SK-N-SH treated with all-trans-retinoic acid at 6 μM for 48 hours (cell line): Measurements from ENCODE around the gene TTC29.

Experiments
- ARNTL ChIP-seq: fragments of 450-650 bp; formaldehyde crosslinking; IDR thresholded peaks from 2 replicates; pipeline ENCODE4 v1.5.0; 2020; ENCODE audit warnings: low read depth, mild to moderate bottlenecking, moderate library complexity, borderline replicate concordance
- BACH2 ChIP-seq: fragments of 250-450 bp; sonication (Bioruptor Pico); IDR thresholded peaks from 2 replicates; pipeline ENCODE4 v1.9.0; 2021; ENCODE audit warnings: mild to moderate bottlenecking, borderline replicate concordance
- CREB5 ChIP-seq: fragments of 250-450 bp; sonication (Bioruptor Pico); IDR thresholded peaks from 2 replicates; pipeline ENCODE4 v1.5.1; 2020; ENCODE audit warnings: low read depth, mild to moderate bottlenecking, moderate library complexity
- ESRRG ChIP-seq: fragments of 250-450 bp; sonication (Bioruptor Pico); IDR thresholded peaks from 2 replicates; pipeline ENCODE4 v1.6.1; 2021; ENCODE audit warnings: mild to moderate bottlenecking
- RARB ChIP-seq: fragments of 250-450 bp; sonication (Bioruptor Pico); IDR thresholded peaks from 2 replicates; pipeline ENCODE4 v1.8.0; 2021; ENCODE audit warnings: mild to moderate bottlenecking, moderate library complexity
- SNAI2 ChIP-seq: fragments of 250-450 bp; sonication (Bioruptor Pico); IDR thresholded peaks from 2 replicates; pipeline ENCODE4 v1.5.0; 2020; ENCODE audit warnings: mild to moderate bottlenecking, moderate library complexity
- TOX ChIP-seq: fragments of 250-450 bp; sonication (Bioruptor Pico); IDR thresholded peaks from 2 replicates; pipeline ENCODE4 v1.8.0; 2021; ENCODE audit warnings: mild to moderate bottlenecking, moderate library complexity, borderline replicate concordance
- TSHZ2 ChIP-seq: fragments of 250-450 bp; sonication (Bioruptor Pico); IDR thresholded peaks from 2 replicates; pipeline ENCODE4 v1.5.0; 2020; ENCODE audit warnings: mild to moderate bottlenecking, moderate library complexity
- ZC3H10 ChIP-seq: fragments of 250-450 bp; sonication (Bioruptor Pico); IDR thresholded peaks from 2 replicates; pipeline ENCODE4 v1.5.1; 2021; ENCODE audit warnings: mild to moderate bottlenecking, moderate library complexity

GRCh38 chr4:146835096-146835495, 110.6 kb downstream of the TTC29 start:
- TF ChIP-seq ESRRG (CRISPR knock-in tag) (no peak), SNAI2 (CRISPR knock-in tag) (no peak), ZC3H10 (no peak), TSHZ2 (CRISPR knock-in tag) (no peak), RARB (no peak), TOX (CRISPR knock-in tag) (no peak), ARNTL (CRISPR knock-in tag) (no peak), CREB5 (CRISPR knock-in tag) (no peak), BACH2 (CRISPR knock-in tag) (no peak)
